ENCODE results near the gene GPSM3.

GPSM3 gene

DNA sequence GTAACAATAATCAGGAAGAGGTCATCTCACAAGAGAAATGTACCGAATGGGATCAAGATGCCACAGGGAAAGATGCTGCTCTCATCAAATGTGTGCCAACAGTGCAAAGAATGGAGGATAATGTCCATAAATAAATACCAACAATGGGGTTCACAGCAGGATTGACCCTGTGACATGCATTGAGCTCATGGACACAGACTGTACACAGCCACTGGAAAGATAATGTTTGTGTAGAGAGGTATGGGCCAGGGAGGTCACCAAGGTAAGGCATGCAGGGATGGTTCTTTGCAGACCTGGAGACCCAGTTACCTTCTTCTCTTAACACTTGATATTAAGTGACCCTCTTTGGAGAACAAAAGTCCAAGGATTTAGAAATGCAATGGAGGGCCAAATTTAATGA, 18.0 kb downstream of the GPSM3 start:
- no peak for DNase-seq (ENCODE audit: low read depth in 2 of 2)

DNA sequence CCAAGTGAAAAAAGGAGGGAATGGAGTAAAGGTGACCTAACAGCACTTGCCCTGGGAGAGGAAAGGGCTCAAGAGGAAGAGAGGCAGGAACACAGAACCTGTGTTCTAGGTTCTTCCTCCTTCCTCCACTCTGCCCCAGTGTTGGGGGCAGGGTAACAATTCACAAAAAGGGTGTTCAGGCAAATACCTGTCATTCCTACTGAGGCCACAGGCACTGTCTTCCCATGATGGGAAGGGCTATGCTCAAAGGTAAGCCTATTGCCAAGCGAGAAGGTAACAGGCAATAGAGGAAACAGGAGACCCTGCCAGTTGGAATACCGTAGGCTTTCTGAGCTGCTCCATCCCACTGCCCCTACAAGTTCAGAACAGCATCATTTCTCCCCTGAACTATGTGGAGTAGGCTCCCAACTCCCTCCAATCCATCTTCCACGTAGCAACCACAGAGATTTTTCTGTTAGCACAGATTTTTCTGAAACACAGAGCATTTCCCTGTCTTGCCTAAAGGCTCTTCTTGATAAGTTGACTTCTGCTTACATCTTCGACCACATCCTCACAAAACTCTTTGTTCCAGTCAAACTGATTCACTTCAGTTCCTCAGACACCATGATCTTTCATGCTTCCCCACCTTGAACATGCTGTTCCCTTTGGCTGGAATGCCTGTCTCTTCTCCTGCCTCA, 19.3 kb downstream of the GPSM3 start:
- no peak for DNase-seq (ENCODE audit: low read depth in 2 of 2)

DNA sequence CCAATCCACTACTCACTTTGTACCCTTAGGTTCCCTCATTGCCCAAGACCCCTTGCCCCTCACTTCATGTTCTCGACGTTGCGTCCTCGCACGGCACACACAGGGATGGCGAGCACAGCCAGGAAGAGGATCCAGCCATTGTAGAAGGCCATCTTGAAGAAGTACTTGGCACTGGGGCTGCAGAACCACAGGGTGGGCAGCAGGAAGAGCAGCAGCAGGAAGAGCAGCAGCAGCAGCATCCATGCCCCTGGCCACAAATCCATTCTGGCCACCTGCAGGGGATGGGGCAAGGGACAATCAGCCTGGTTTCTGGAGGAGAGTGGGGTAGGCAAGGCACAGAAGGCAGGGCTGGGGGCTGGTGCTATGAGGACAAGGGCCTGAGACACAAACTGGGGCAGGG, 21.2 kb downstream of the GPSM3 start:
- no peak for DNase-seq (ENCODE audit: low read depth in 2 of 2)

DNA sequence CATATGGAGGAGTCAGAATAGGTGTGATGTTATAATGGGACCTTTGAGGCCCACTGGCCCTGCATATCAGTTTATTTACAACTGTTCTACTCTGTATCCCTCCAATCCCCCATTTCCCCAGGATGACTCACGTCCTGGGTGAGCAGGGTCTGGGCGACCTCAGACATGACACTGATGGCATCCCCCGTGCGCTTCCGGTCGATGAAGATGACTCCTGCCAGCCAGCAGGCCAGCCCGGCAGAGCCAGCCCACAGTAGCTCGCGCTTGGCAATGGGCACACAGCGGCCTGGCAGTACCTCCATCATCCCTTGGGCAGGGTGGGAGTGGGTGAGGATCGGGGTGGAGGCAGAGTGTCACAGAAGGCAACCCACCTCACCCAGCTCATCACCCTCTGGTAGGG, 22.1 kb downstream of the GPSM3 start:
- DNase-seq (ENCODE audit: low read depth in 2 of 2), result no peak

DNA sequence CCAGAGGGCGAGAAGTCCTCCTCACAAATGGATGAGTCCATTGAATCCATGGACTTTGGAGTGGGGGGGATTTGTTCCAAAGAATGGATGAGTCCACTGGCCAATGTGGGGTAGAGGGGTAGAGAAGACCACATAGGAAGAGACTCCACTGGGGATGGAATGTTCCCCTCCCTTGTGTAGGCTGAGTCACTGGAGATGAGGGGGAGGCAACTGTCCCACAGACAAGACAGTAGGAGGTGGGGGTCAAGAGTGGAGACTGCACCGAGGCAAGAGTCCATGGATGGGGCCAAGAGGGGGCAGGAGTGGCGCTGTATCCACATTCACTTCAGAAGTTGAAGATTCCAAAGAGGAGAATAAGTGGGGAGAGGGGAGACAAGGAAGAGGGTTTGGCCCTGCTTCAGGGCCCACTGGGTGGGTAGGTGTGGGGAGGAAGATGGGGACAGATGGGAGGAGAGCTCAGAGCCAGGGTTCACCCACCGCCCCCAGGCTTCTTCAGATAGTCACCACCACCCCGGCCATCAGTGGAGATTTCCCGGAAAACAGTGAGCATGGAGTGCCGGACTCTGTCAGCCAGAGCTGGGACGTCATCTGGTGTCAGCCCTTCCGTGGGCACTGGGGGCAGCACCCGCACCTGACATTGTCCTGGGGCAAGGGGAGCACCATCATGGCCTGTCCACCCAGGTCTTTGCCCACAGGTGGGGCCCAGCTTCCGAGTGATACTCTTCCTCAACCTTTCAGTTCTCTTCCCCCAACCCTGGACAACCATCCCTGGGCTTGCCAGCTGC, 23.4 kb downstream of the GPSM3 start:
- DNase-seq (ENCODE audit: low read depth in 2 of 2), result no peak

DNA sequence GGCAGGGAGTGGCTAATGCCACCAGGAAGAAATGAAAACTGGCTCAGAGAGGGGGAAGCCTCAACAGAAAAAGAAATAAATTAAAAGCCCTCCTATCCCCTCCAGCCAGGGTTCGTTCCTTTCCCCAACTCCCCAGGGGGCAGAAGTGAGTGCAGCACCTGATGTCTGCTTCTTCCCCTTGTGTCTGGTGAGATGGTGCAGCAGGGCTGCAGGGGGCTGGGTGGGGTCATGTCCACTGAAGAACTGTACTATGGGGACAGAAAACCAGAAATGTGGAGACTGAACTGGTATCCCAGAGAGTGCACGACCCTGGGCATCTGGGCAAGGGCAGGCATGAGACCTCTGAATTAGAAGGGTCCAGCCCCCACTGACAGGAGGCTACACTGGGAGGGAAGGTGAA, 24.1 kb downstream of the GPSM3 start:
- no peak for DNase-seq (ENCODE audit: low read depth in 2 of 2)

DNA sequence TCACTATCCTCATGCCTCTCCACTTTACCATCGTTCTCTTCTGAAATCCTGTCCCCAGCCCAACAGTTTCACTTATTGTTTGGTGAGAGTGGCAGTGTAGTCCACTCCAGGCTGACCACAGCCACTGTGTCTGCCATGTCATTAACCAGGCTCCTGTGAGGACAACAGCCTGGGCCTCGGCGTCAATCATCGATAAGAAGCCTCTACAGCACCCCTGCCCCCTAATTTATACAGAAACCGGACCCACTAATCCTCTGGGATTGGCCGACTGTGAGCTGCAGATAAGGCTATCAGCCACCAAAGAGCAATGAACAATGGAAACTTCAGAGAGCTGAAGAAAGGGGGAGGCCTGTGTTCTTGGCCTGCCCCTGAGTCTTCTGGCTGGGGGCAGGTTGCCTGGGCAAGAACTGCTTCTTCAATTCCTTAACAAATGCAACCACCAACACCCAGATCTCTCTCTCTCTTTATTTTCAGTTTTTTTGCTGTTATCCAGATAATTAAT, 24.6 kb downstream of the GPSM3 start:
- DNase-seq (ENCODE audit: low read depth in 2 of 2), result no peak

DNA sequence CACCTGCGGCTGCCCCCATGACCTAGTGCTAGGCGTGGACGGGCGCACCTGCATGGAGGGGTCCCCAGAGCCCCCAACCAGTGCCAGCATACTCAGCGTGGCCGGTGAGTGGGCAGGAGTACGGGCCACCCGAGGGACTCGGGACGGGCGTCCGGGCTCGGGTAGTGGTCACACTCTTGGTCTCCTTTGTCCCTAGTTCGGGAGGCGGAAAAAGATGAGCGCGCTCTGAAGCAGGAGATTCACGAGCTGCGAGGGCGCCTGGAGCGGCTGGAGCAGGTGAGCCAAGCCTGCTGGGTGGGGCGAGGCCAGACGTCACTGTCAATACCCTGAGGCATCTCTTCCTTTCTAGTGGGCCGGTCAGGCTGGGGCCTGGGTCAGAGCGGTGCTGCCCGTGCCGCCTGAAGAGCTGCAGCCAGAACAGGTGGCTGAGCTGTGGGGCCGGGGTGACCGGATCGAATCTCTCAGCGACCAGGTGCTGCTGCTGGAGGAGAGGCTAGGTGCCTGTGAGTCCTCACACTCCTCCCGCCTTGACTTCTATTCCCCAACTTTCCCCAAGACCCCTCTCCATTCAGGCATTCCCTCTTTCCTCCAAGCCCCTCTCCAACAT, 25.2 kb downstream of the GPSM3 start:
- no peak for DNase-seq (ENCODE audit: low read depth in 2 of 2)

DNA sequence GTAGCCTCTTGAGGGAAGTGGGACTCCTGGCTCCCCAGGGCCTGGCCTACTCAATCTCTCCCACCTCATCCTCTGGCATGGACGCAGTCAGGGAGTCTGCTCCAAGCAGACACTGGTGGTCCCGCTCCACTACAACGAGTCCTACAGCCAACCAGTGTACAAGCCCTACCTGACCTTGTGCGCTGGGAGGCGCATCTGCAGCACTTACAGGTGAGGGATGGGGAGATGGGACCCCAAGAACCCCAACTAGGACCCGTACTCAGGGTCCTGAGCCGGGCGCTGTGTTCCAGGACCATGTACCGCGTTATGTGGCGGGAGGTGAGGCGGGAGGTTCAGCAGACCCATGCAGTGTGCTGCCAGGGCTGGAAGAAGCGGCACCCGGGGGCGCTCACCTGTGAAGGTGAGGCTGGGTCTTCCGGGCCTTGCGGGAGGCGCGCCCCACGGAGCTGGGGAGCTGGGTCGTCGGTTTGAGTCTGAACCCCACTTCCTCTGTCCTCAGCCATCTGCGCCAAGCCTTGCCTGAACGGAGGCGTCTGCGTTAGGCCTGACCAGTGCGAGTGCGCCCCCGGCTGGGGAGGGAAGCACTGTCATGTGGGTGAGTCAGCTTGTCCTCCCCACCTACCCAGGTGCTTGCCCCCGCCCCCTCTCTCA, 25.9 kb downstream of the GPSM3 start:
- DNase-seq (ENCODE audit: low read depth in 2 of 2), result no peak

DNA sequence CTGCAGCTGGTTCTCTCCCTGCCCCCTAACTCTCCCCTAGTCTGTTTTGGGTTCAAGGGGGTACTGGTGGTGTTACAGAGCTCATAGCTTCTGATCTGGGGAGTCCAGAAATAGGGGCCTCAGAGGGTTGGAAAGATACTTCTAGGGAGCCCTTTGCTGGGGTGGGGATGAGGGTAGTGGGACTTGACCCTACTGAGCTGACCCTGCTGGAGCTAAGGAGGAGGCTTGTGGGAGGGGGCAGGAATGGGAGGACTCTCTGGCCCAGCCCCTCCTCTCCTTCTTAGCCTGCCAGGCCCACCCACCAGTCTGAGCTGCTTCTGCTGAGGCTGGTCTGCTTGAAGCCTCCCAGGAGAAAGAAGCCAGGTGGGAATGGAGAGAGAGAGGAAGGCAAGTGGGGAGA, 28.1 kb downstream of the GPSM3 start, which contains the start of gene EGFL8:
EGFL8 (plus strand) TSS at position 301 of the 400 bp plus-strand sequence. CDS start 1,571 bp downstream, outside the sequence.
- no peak for DNase-seq (ENCODE audit: low read depth in 2 of 2)

DNA sequence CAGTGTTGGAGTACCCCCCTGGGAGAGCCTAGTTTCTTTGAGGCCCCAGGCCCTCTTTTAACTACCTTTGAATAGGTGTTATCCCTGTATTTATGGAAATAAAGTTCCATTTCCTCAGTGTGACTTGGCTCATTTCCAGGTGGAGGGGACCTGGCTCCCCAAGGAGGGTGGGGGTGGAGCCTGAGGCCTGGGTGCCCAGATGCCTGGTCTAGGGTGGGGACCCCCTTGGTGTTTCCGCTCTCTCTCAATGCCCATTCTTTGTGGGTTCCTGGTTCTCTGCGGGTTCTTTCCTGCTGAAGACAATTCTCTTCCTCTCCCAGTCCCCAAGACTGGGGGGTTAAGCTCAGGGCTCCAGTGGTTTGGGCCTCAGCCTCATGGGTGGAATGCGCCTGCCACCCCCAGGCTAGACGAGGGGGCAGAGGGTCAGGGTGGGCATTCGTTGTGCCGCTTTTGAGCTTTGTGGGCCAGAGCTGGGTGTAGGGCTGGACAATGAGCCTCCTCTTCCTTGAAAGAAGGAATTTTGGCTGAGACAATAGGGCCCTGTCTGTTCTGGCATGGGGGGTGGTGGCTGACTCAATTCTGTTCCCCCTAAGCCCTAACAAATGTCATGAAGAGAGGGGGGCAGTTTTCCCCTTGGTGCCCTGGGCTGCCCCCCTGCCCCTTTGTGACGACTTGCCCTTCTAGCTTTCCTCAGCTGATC, 28.7 kb downstream of the GPSM3 start:
- DNase-seq (ENCODE audit: low read depth in 2 of 2), result no peak

DNA sequence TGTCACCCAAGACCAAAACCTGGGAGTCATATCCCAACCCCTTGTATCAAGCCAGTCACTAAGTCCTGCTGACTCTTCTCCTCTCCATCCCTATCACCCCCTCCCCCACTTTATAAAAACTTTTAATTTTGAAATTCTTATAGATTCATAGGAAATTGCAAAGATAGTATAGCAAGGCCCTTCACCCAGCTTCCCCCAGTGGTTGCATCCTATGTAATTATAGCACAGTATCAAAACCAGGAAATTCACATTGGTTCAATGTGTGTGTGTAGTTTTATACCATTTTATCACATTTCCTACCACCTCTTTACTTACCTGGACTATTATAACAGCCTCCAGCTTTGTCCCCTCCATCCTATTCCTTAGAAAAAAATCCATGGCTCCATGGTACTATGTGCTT, 34.4 kb downstream of the GPSM3 start:
- no peak for DNase-seq (ENCODE audit: low read depth in 2 of 2)

DNA sequence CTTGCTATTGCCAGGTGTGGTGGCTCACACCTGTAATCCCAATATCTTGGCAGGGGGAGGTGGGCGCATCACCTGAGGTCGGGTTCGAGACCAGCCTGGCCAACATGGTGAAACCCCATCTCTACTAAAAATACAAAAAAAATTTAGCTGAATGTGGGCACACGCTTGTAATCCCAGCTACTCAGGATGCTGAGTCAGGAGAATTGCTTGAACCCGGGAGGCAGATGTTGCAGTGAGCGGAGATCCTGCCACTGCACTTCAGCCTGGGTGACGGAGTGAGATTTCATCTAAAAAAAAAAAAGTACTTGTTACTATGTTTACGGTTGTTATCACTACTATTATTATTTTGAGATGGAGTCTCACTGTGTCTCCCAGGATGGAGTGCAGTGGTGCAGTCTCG, 35.6 kb downstream of the GPSM3 start:
- DNase-seq (ENCODE audit: low read depth in 2 of 2), result no peak

DNA sequence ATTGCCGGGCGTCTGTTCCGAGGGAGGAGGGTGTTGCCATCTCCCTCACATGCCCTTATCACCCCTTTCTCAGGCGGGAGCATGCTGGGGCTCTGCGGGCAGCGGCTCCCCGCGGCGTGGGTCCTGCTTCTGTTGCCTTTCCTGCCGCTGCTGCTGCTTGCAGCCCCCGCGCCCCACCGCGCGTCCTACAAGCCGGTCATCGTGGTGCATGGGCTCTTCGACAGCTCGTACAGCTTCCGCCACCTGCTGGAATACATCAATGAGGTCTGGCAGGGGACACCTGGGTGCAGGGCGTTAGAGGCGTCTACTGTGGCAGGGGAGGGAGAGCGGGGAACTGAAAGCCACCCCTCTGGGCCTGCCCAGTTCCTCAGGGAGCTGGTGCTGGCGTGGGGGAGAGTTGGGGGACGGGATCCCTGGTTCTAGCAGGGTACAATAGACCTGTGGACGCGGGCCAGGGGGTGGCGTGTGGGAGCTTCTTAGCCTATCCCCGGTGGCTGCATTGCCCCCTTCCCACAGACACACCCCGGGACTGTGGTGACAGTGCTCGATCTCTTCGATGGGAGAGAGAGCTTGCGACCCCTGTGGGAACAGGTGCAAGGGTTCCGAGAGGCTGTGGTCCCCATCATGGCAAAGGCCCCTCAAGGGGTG, 37.8 kb downstream of the GPSM3 start:
- DNase-seq (ENCODE audit: low read depth in 2 of 2), result peak in 1 of 2 experiments; percentile 57

DNA sequence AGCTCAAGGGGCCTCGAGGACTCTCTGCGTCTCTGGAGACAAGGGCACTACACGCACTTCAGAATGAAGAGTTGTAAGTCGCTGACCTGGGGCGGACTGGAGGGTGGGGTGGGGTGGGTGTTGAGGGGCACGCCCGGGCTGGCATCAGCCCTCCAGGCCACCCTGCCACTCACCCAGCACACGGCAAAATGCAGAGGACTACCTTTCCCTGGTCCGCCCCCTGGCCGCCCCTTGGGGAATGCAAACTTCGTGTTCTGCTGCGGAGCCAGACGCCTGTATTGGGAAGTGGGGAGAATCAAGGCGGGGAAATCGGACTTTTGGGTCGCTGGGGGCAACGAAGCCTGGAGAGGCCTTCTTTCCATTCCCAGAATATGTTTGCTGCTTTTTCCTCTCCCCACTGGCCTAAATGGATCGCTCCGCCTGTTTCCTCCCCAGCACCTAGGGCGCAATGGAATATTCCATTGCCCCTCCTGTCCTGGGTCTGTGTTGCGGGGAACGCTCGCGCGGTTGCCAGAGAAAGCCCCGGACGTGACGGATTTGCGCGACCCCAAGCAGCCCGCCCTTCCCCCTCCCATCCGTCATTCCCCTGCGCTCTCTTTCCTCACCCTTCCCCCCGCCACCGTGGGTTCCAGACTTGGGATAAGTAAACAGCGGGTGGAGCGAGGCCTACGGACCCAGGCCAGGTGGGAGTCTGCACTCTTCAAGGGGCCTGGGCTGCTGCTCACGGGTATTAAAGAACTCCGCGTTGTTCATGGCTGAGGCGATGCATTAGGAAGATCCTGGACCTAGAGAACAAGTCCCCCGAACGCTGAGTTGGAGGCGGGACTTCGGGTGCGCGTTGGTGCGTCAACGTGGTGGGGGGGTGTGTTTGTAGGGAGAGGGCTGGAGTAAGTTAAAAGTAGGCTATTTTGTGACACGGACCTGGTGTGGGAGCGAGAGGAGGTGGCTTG, 38.6 kb downstream of the GPSM3 start, which contains the start of gene PPT2:
PPT2 (plus strand) TSS at position 578 of the 950 bp plus-strand sequence. CDS start 454 bp downstream, outside the sequence.
- DNase-seq (ENCODE audit: low read depth in 2 of 2), result peak; percentile 57 to 78

DNA sequence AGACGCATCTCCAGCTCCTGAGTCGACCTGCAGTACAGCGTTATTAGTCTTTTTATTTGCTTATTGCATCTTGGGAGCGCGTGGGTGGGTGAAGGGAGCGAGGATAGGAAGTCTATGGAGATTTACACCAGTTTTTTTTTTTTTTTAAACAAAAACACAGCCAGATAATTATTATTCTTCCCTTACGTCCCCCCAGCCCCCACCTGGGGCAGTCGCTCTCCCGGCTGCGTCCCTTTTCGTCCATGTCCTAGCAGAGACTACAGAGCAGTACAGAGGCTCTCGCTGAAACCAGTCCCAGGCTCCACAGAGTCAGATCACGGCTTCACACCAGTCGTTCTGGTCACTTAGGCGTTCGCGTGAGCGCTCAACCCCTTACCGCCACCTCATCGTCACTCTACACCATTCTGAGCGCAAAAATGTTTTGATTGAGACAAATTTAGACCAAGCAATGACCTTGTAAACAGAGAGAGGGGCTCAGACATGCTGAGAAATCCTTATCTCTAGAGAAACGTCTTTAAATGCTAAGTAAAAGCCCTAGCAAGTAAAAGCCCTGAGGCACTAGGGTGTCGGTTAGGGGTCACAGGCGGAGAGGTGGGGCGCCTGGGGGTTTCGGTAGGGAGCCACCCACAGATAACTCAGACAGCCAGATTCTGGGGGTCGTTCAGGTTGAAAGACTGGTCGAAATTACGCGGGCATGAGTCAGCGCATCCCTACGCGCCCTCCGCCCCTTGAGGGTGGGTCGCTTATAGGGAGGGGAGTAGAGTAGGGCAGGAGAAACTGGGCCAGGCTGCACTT, 39.5 kb downstream of the GPSM3 start:
- no peak for DNase-seq (ENCODE audit: low read depth in 2 of 2)

DNA sequence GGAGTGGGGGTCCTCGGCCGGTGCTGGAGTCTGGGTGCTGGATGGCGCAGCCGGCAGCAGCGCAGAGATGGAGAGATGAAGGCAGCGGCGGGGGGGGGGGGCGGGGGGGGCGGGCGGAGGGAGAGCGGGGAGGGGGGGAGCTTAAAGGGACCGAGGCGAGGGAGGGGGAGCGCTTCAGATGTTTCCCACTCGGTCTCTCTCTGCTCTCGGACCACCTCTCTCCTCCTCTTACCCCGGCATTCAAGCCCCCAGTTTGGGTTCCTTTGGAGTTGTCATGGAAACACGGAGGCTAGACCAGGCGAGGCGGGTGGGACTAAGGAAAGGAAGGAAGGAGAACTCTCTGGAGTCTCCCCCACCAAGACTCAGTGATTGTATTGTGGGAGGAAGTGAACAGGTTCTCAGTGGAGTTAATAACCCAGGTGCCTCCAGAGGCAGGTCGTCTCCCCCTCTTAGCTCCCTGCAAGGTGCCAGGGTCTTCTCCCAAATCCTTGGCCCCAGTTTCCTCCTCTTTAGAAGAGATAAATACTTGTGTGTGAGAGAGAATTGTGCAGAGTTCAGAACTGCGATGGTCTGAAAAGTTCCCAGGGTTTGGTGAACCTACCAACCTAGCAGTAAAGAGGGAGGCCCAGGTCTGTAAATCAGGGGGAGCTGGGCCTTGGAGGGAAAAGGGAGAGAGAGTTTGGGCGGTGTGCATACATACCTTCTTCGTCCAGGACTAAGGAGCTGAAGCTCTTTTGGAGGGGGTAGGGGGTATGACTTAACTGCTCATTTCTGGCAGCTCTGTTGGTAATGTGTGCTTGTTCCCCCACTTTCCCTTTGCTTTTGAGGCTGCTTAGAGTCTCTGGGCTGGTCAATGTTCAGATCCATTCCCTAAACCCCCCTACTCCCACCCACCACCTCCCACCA, 40.3 kb downstream of the GPSM3 start, which contains the start of gene PRRT1:
PRRT1 (minus strand) TSS at position 77 of the 906 bp plus-strand sequence. CDS start 112 bp downstream, outside the sequence.
- DNase-seq (ENCODE audit: low read depth in 2 of 2), result no peak

Data from stimulated activated CD4-positive, alpha-beta T cell treated with anti-CD3 and anti-CD28 coated beads, Interleukin-12 subunit alpha, Interleukin-12 subunit beta, amount 100 ng/mL, for 24 hours (primary cell).